ENCODE results near the gene NPBWR2. TPM values are rescaled to one million over a fixed set of nuclear protein-coding genes. Genes with fewer than 3 reads are reported as not detected.

The NPBWR2 gene
- total and polyA plus RNA-seq, 2 donors (not counting 3 experiments of a cell fraction or from before 2014, with no cell fraction given) = not detected

GRCh38 chr20:64053841-64054661, 53.3 kb downstream of the NPBWR2 start:
- intact Hi-C loops (cut with micrococcal nuclease) = loop anchor here (2.0 to 10.0 kb wide), 2 partner anchors 81 to 159 kb away; partner anchors contain the start of gene DNAJC5
- ChIA-PET POLR2A (interaction anchor here (0.7 to 2.4 kb wide), 4 partner anchors 9 to 15 kb away, joined by 3 to 21 read pairs (median 12); partner anchors contain the start of gene TCEA2), CTCF (interaction anchor here (0.7 to 15.2 kb wide), 9 partner anchors 9 to 516 kb away, joined by 3 to 412 read pairs (median 5); partner anchors contain the start of genes C20orf204, PRPF6, PTK6 and SAMD10)
- TF ChIP-seq, protein P1, sequence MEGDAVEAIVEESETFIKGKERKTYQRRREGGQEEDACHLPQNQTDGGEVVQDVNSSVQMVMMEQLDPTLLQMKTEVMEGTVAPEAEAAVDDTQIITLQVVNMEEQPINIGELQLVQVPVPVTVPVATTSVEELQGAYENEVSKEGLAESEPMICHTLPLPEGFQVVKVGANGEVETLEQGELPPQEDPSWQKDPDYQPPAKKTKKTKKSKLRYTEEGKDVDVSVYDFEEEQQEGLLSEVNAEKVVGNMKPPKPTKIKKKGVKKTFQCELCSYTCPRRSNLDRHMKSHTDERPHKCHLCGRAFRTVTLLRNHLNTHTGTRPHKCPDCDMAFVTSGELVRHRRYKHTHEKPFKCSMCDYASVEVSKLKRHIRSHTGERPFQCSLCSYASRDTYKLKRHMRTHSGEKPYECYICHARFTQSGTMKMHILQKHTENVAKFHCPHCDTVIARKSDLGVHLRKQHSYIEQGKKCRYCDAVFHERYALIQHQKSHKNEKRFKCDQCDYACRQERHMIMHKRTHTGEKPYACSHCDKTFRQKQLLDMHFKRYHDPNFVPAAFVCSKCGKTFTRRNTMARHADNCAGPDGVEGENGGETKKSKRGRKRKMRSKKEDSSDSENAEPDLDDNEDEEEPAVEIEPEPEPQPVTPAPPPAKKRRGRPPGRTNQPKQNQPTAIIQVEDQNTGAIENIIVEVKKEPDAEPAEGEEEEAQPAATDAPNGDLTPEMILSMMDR (IDR thresholded peaks at IDR 0.05; ENCODE audit: extremely low read depth in 1 of 2, insufficient read depth in 1 of 2, low read depth in 1 of 2, low read length in 2 of 2) = peak; percentile 40 to 48
- TF ChIP-seq POLR2AphosphoS5 (IDR thresholded peaks at IDR 0.05; ENCODE audit: insufficient read depth, low read depth, low read length) (peak; percentile 89), FOS (IDR thresholded peaks at IDR 0.05; ENCODE audit: borderline replicate concordance, insufficient read depth, low read length) (no peak), POLR2A (IDR thresholded peaks at IDR 0.05; ENCODE audit: low read depth, low read length) (peak; percentile 93), GATA2 (IDR thresholded peaks at IDR 0.05; ENCODE audit: insufficient read depth, insufficient read length, low read depth, low read length) (no peak)
- Histone ChIP-seq H3K4me1 (ENCODE audit: control insufficient read depth, extremely low read depth, insufficient read depth, low read length) (peaks cover 74% of the 10 kb centered on the region), H3K9me3 (replicated peaks; ENCODE audit: control insufficient read depth, insufficient read depth, low read length) (no peaks in the 10 kb centered on the region), H3K4me3 (replicated peaks in 1 of 3; ENCODE audit: insufficient read depth in 1 of 3, low read depth in 1 of 3, low read length in 3 of 3) (peak overlapping the region in 2 of 3 experiments; percentile 9 to 21), H4K20me1 (replicated peaks; ENCODE audit: control insufficient read depth, extremely low read depth, insufficient read depth, low read length) (no peaks in the 10 kb centered on the region), H3K4me2 (ENCODE audit: insufficient read depth, low read length) (peak overlapping the region; percentile 49), H3K9ac (replicated peaks; ENCODE audit: extremely low read depth, insufficient read depth, low read length) (peak overlapping the region; percentile 46), H3K79me2 (ENCODE audit: control insufficient read depth, insufficient read depth, low read length) (no peaks in the 10 kb centered on the region), H3K9me1 (replicated peaks; ENCODE audit: control insufficient read depth, extremely low read depth, insufficient read depth, low read length) (no peaks in the 10 kb centered on the region), H3K27ac (ENCODE audit: insufficient read depth, low read depth, low read length) (peak overlapping the region; percentile 83), H3K36me3 (ENCODE audit: control insufficient read depth in 2 of 2, extremely low read depth in 1 of 2, insufficient read depth in 2 of 2, low read length in 2 of 2) (no peaks in the 10 kb centered on the region), H2AFZ (ENCODE audit: low read depth, low read length) (peak overlapping the region; percentile 46), H3K27me3 (ENCODE audit: control insufficient read depth in 2 of 2, insufficient read depth in 2 of 2, low read length in 2 of 2) (no peaks in the 10 kb centered on the region)
- TSS peak; percentile 31 for BruUV-seq (replicated peaks)
- DNase-seq (ENCODE audit: low read depth, low spot score) (peak; percentile 90), FAIRE-seq (peak; percentile 99)
- dilution Hi-C loops (cut with MboI; ENCODE audit: extremely low pct_ligation_motif_present, low sequenced_read_pairs) = no loop called here

Small RNA genes within 50 kb of the gene (microRNA-seq; reads per million reads assigned to microRNA genes)
- gene MIR6813 (ENCODE audit: borderline number of aligned reads, borderline replicate concordance) = 1.2 reads per million

Small RNA genes within 50 kb of the gene (small RNA-seq; reads per million reads assigned to genes)
- gene AL355803.1 (ENCODE audit: insufficient read depth, insufficient read length, low read depth, low replicate concordance) (not detected), gene MIR6813 (ENCODE audit: insufficient read depth, insufficient read length, low read depth, low replicate concordance) (not detected)

Other genes with a start within 250 kb of the NPBWR2 start
- not detected in 2 replicates for gene ABHD16B, start 246.1 kb downstream of the NPBWR2 start, total RNA-seq
- not detected in 2 replicates for gene ABHD16B, start 246.1 kb downstream of the NPBWR2 start, polyA plus RNA-seq
- gene TPD52L2, start 242.3 kb downstream of the NPBWR2 start, total RNA-seq = 114 and 123 TPM in 2 replicates
- 142 and 151 TPM in 2 replicates for gene TPD52L2, start 242.3 kb downstream of the NPBWR2 start, polyA plus RNA-seq
- 58.7 and 60.3 TPM in 2 replicates for gene DNAJC5, start 212.4 kb downstream of the NPBWR2 start, total RNA-seq
- gene DNAJC5, start 212.4 kb downstream of the NPBWR2 start, polyA plus RNA-seq = 40.1 and 44.7 TPM in 2 replicates
- 51.1 TPM in 2 replicates for gene UCKL1, start 151.1 kb downstream of the NPBWR2 start, total RNA-seq
- gene UCKL1, start 151.1 kb downstream of the NPBWR2 start, polyA plus RNA-seq = 78.8 and 113 TPM in 2 replicates
- gene ZNF512B, start 137.6 kb downstream of the NPBWR2 start, total RNA-seq = 25.9 and 30.0 TPM in 2 replicates
- 8.7 and 10.0 TPM in 2 replicates for gene ZNF512B, start 137.6 kb downstream of the NPBWR2 start, polyA plus RNA-seq
- gene SAMD10, start 127.9 kb downstream of the NPBWR2 start, total RNA-seq = 4.7 and 5.7 TPM in 2 replicates
- 5.3 and 6.9 TPM in 2 replicates for gene SAMD10, start 127.9 kb downstream of the NPBWR2 start, polyA plus RNA-seq
- 64.2 and 67.4 TPM in 2 replicates for gene PRPF6, start 126.4 kb downstream of the NPBWR2 start, total RNA-seq
- gene PRPF6, start 126.4 kb downstream of the NPBWR2 start, polyA plus RNA-seq = 27.1 and 35.3 TPM in 2 replicates
- 5.8 and 6.0 TPM in 2 replicates for gene C20orf204, start 71.4 kb downstream of the NPBWR2 start, total RNA-seq
- 2.8 and 4.5 TPM in 2 replicates for gene C20orf204, start 71.4 kb downstream of the NPBWR2 start, polyA plus RNA-seq
- gene SOX18, start 57.9 kb downstream of the NPBWR2 start, total RNA-seq = 175 and 211 TPM in 2 replicates
- 20.9 and 21.8 TPM in 2 replicates for gene SOX18, start 57.9 kb downstream of the NPBWR2 start, polyA plus RNA-seq
- gene TCEA2, start 44.4 kb downstream of the NPBWR2 start, total RNA-seq = 65.5 and 71.3 TPM in 2 replicates
- gene TCEA2, start 44.4 kb downstream of the NPBWR2 start, polyA plus RNA-seq = 53.1 and 56.0 TPM in 2 replicates
- gene RGS19, start 28.0 kb downstream of the NPBWR2 start, total RNA-seq = 27.8 and 28.3 TPM in 2 replicates
- 33.7 and 69.6 TPM in 2 replicates for gene RGS19, start 28.0 kb downstream of the NPBWR2 start, polyA plus RNA-seq
- gene OPRL1, start 27.5 kb downstream of the NPBWR2 start, total RNA-seq = 1.9 and 2.2 TPM in 2 replicates
- gene OPRL1, start 27.5 kb downstream of the NPBWR2 start, polyA plus RNA-seq = 2.0 and 2.6 TPM in 2 replicates
- not detected in 2 replicates for gene LKAAEAR1, start 23.2 kb downstream of the NPBWR2 start, total RNA-seq
- 0.29 and 0.46 TPM in 2 replicates for gene LKAAEAR1, start 23.2 kb downstream of the NPBWR2 start, polyA plus RNA-seq
- not detected in 2 replicates for gene MYT1, start 56.9 kb upstream of the NPBWR2 start, total RNA-seq
- gene MYT1, start 56.9 kb upstream of the NPBWR2 start, polyA plus RNA-seq = not detected in 2 replicates
- 45.7 and 46.7 TPM in 2 replicates for gene PCMTD2, start 148.2 kb upstream of the NPBWR2 start, total RNA-seq
- gene PCMTD2, start 148.2 kb upstream of the NPBWR2 start, polyA plus RNA-seq = 16.8 and 27.4 TPM in 2 replicates